ENCODE measurements around the gene USHBP1.

USHBP1 gene

GRCh38 chr19:17264641-17264979 is at the start of gene USHBP1:
USHBP1 (minus strand) TSS chr19:17264745; CDS start chr19:17264299, 446 bp downstream.
- H3K27ac ChIP-seq, result no peak within 1 kb of the TSS
- no peak for TF ChIP-seq CTCF (conservative IDR thresholded peaks at IDR 0.05)

GRCh38 chr19:17314007-17314593 is 49.6 kb upstream of the USHBP1 start:
- no peak overlapping the region for H3K27ac ChIP-seq
- no peak for TF ChIP-seq CTCF (conservative IDR thresholded peaks at IDR 0.05)

GRCh38 chr19:17312189-17313113 is 47.9 kb upstream of the USHBP1 start:
- no peak for TF ChIP-seq CTCF (conservative IDR thresholded peaks at IDR 0.05)
- no peak overlapping the region for H3K27ac ChIP-seq

GRCh38 chr19:17311455-17312188 is 47.1 kb upstream of the USHBP1 start:
- TF ChIP-seq CTCF (conservative IDR thresholded peaks at IDR 0.05), result no peak
- no peak overlapping the region for H3K27ac ChIP-seq

- peak overlapping the region; percentile 88 for H3K27ac ChIP-seq
- TF ChIP-seq CTCF (conservative IDR thresholded peaks at IDR 0.05), result no peak
Observed at GRCh38 chr19:17309965-17310461, 45.5 kb upstream of the USHBP1 start.

- no peak for TF ChIP-seq CTCF (conservative IDR thresholded peaks at IDR 0.05)
- H3K27ac ChIP-seq, result peak within 1 kb of the TSS; percentile 88
Observed at GRCh38 chr19:17309198-17309964, 44.8 kb upstream of the USHBP1 start, which contains the start of gene DDA1. DDA1 (plus strand) TSS chr19:17309563; CDS start chr19:17309655, 92 bp downstream.
